ENCODE results near the gene CCDC71L. TPM values are rescaled to one million over a fixed set of nuclear protein-coding genes. Genes with fewer than 3 reads are reported as not detected.
A peak's percentile ranks its signal among the peaks of the same experiment; 100 is the strongest.

The CCDC71L gene
- total and polyA plus RNA-seq, 2 donors (not counting 1 experiment from before 2014, with no cell fraction given) = 20.3 to 39.1 TPM

DNA sequence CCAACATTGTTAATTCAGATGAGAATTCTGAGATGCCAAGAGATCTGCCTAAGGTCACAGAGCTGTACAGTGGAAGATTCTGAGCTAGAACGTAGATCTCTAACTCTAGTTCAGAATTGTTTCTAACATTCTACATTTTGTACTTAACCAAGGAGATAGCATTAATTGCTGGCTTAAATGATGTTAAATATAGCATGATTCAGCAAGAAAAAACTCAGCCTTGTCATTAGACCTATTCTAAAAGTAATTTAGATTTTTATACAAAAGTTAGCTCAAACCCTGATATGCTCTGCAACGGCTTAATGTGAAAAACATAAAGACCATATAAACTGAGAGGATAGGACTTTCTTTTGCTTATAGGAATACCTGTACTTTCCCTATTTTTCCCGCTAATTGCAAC lies 3.4 kb upstream of the CCDC71L start:
- Histone ChIP-seq H3K9ac (ENCODE audit: insufficient read depth, low read length) (no peak overlapping the region), H3K36me3 (ENCODE audit: control insufficient read depth, insufficient read depth, low read length) (no peaks in the 10 kb centered on the region), H3K4me2 (ENCODE audit: extremely low read depth, insufficient read depth, low read length) (no peak overlapping the region), H3K9me3 (ENCODE audit: control insufficient read depth, insufficient read depth, low read depth, low read length) (no peaks in the 10 kb centered on the region), H3K27me3 (ENCODE audit: control insufficient read depth, insufficient read depth, low read length) (no peaks in the 10 kb centered on the region), H2AFZ (ENCODE audit: low read length) (no peak overlapping the region), H3K27ac (ENCODE audit: insufficient read depth, low read length) (no peak overlapping the region), H4K20me1 (ENCODE audit: control insufficient read depth, extremely low read depth, insufficient read depth, low read length) (no peaks in the 10 kb centered on the region), H3K4me1 (ENCODE audit: control insufficient read depth, extremely low read depth, insufficient read depth, low read length) (peaks cover 2% of the 10 kb centered on the region), H3K4me3 (replicated peaks in 1 of 4; ENCODE audit: control extremely low read depth in 1 of 4, insufficient read depth in 1 of 4, low read depth in 3 of 4, low read length in 4 of 4) (no peak overlapping the region), H3K79me2 (ENCODE audit: control insufficient read depth, insufficient read depth, low read length) (peaks cover 5% of the 10 kb centered on the region)
- DNase-seq (ENCODE audit: low read depth in 2 of 2) = no peak
- TF ChIP-seq, protein P1, sequence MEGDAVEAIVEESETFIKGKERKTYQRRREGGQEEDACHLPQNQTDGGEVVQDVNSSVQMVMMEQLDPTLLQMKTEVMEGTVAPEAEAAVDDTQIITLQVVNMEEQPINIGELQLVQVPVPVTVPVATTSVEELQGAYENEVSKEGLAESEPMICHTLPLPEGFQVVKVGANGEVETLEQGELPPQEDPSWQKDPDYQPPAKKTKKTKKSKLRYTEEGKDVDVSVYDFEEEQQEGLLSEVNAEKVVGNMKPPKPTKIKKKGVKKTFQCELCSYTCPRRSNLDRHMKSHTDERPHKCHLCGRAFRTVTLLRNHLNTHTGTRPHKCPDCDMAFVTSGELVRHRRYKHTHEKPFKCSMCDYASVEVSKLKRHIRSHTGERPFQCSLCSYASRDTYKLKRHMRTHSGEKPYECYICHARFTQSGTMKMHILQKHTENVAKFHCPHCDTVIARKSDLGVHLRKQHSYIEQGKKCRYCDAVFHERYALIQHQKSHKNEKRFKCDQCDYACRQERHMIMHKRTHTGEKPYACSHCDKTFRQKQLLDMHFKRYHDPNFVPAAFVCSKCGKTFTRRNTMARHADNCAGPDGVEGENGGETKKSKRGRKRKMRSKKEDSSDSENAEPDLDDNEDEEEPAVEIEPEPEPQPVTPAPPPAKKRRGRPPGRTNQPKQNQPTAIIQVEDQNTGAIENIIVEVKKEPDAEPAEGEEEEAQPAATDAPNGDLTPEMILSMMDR (conservative IDR thresholded peaks at IDR 0.05 in 1 of 2, IDR thresholded peaks at IDR 0.05 in 1 of 2; ENCODE audit: low read depth in 1 of 2, low read length in 2 of 2) = no peak
- no peak for TF ChIP-seq EZH2 (IDR thresholded peaks at IDR 0.05; ENCODE audit: low read length, missing control alignments)

DNA sequence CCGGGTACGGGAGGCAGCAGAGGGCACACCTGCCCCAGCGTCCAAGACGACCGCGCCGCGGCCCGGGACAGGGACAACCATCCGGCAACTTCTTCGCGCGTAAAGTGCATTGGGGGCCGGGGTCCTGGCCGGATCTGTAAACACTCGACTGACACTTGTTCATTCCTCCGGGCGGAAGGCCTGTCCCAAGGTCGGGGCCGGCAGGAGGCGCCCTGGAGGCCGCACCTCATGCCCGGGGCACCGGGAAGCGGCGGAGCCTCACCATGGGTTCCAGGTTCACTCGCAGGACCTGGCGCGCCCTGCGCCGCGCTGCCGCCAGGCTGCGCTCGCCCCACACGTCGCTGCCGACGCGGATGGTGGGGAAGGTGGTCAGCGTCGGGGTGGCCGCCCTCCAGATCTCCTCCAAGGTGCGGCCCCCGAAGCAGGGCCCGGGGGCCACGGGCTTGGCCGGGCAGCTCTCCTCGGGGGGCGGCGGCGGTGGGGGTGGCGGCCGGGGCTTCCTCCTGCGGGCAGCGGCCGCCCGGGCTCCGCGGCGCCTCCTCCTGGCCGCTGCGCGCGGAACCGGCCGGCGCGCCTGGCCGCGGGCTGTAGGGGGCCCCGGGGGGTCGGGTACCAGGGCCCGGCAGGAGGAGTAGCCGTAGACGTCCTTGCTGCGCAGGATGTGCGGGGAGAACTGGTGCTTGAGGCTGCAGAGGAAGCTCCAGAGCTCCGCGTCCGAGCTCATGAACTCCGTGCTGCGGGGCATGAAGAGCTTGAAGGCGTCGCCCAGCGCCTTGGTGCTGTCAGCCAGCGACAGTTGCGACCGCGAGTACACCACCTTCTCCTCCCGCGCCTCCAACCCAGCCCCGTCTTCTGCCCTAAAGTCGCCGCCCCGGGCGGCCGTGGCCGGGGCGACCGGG lies 746 bp downstream of the CCDC71L start:
- Histone ChIP-seq H3K4me2 (ENCODE audit: extremely low read depth, insufficient read depth, low read length) (peak overlapping the region; percentile 60), H4K20me1 (ENCODE audit: control insufficient read depth, extremely low read depth, insufficient read depth, low read length) (no peaks in the 10 kb centered on the region), H3K9ac (ENCODE audit: insufficient read depth, low read length) (peak overlapping the region; percentile 96), H3K27ac (ENCODE audit: insufficient read depth, low read length) (peak overlapping the region; percentile 81), H3K27me3 (ENCODE audit: control insufficient read depth, insufficient read depth, low read length) (no peaks in the 10 kb centered on the region), H3K4me3 (replicated peaks in 1 of 4; ENCODE audit: control extremely low read depth in 1 of 4, insufficient read depth in 1 of 4, low read depth in 3 of 4, low read length in 4 of 4) (peak overlapping the region; percentile 64 to 90 (median 84)), H3K4me1 (ENCODE audit: control insufficient read depth, extremely low read depth, insufficient read depth, low read length) (peaks cover 3% of the 10 kb centered on the region), H2AFZ (ENCODE audit: low read length) (peak overlapping the region; percentile 75), H3K9me3 (ENCODE audit: control insufficient read depth, insufficient read depth, low read depth, low read length) (no peaks in the 10 kb centered on the region), H3K36me3 (ENCODE audit: control insufficient read depth, insufficient read depth, low read length) (no peaks in the 10 kb centered on the region), H3K79me2 (ENCODE audit: control insufficient read depth, insufficient read depth, low read length) (peaks cover 13% of the 10 kb centered on the region)
- peak; percentile 72 to 76 for DNase-seq (ENCODE audit: low read depth in 2 of 2)
- TF ChIP-seq, protein P1 (conservative IDR thresholded peaks at IDR 0.05 in 1 of 2, IDR thresholded peaks at IDR 0.05 in 1 of 2; ENCODE audit: low read depth in 1 of 2, low read length in 2 of 2) = peak; percentile 59 to 77
- no peak for TF ChIP-seq EZH2 (IDR thresholded peaks at IDR 0.05; ENCODE audit: low read length, missing control alignments)

DNA sequence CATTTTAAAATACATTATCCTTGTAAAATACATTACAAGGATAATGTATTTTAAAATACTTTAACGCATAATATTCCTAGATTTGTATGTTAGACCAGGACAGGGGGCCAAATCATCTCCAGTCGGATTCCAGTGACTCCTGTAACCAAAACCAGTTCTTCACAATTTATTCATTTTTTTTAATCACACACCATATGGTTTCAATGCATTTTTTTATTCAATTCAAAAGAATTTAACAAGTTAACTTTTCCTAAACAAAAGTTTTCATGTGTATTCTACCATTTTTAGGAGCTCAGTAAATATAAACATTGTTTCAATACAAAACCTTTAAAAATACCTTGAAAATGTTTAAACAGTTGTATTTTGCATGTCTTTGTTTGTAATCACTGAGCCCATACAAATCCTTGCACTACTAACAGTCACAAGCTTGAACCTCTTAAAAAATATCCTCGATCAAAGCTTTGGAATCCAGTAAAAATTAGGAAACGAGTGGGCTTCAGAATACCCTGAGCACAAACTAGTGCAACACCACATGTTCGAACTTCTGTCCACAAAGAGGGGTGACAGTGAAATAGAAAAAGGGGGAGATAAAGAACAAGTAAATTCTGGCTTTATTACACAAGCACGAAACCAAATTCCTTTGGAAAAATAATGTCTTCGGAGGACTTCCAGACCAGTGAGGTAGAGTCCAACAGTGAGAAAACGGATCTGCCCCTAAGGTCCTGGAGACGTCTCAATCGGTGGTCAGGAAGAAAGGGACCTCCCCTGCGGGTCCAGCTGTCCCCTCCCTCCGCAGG lies 1.6 kb downstream of the CCDC71L start:
- H3K9me3 ChIP-seq (ENCODE audit: control insufficient read depth, insufficient read depth, low read depth, low read length) = no peaks in the 10 kb centered on the region
- H3K27ac ChIP-seq (ENCODE audit: insufficient read depth, low read length) = peak overlapping the region; percentile 66
- H4K20me1 ChIP-seq (ENCODE audit: control insufficient read depth, extremely low read depth, insufficient read depth, low read length) = no peaks in the 10 kb centered on the region
- TF ChIP-seq EZH2 (IDR thresholded peaks at IDR 0.05; ENCODE audit: low read length, missing control alignments) = no peak
- TF ChIP-seq, protein P1 (conservative IDR thresholded peaks at IDR 0.05 in 1 of 2, IDR thresholded peaks at IDR 0.05 in 1 of 2; ENCODE audit: low read depth in 1 of 2, low read length in 2 of 2) = no peak
- no peaks in the 10 kb centered on the region for H3K27me3 ChIP-seq (ENCODE audit: control insufficient read depth, insufficient read depth, low read length)
- H3K4me3 ChIP-seq (replicated peaks in 1 of 4; ENCODE audit: control extremely low read depth in 1 of 4, insufficient read depth in 1 of 4, low read depth in 3 of 4, low read length in 4 of 4) = peak overlapping the region; percentile 64 to 90 (median 84)
- peaks cover 13% of the 10 kb centered on the region for H3K79me2 ChIP-seq (ENCODE audit: control insufficient read depth, insufficient read depth, low read length)
- H3K9ac ChIP-seq (ENCODE audit: insufficient read depth, low read length) = peak overlapping the region; percentile 78
- no peak overlapping the region for H2AFZ ChIP-seq (ENCODE audit: low read length)
- no peaks in the 10 kb centered on the region for H3K36me3 ChIP-seq (ENCODE audit: control insufficient read depth, insufficient read depth, low read length)
- H3K4me2 ChIP-seq (ENCODE audit: extremely low read depth, insufficient read depth, low read length) = peak overlapping the region; percentile 60
- H3K4me1 ChIP-seq (ENCODE audit: control insufficient read depth, extremely low read depth, insufficient read depth, low read length) = peaks cover 3% of the 10 kb centered on the region
- DNase-seq (ENCODE audit: low read depth in 2 of 2) = peak in 1 of 2 donors; percentile 41
